GM20000 (cell line): Measurements from ENCODE around the gene KIF5A.

Experiments
- DNase-seq: peaks from one replicate; pipeline ENCODE4 v3.0.0; 2012; ENCODE audit warnings: low spot score
- CTCF ChIP-seq: IDR thresholded peaks from 2 replicates; pipeline ENCODE4 v1.5.1; 2012; ENCODE audit warnings: mild to moderate bottlenecking, control low read depth; ENCODE audit errors: extremely low read depth, missing control alignments

The KIF5A gene

GRCh38 chr12:57623811-57624390, 74.1 kb downstream of the KIF5A start:
- no peak for TF ChIP-seq CTCF
- no peak for DNase-seq

- no peak for TF ChIP-seq CTCF
- DNase-seq = no peak
These were observed 74.8 kb downstream of the KIF5A start for GRCh38 chr12:57624441-57625220.

DNA sequence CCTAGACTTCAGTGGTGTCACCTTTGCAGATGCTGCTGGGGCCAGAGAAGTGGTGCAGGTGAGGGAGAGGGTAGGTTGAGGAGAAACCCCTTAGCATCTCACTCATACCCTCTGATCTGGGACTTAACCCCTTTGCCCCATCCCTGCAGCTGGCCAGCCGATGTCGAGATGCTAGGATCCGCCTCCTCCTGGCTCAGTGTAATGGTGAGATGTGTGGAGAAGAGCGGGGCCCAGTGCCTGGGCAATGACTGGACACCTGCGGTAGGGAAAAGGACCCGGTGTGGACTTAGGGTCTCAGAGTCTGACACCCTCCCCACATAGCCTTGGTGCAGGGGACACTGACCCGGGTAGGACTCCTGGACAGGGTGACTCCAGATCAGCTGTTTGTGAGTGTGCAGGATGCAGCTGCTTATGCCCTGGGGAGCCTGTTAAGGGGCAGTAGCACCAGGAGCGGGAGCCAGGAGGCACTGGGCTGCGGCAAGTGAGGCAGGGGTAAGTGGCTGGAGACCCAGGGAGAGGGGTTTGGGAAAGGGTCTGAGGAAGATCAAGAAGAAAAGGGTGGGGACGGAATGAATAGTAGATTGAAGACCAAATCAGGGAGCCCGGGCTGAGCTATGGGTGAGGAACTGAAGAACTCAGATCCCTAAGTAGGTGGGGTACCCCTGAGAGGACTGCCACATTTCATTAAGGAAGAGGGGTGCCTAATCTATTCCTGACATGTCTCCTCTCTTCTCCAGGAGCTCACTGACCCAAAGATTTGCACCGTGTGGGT, 75.6 kb downstream of the KIF5A start:
- TF ChIP-seq CTCF = no peak
- no peak for DNase-seq

DNA sequence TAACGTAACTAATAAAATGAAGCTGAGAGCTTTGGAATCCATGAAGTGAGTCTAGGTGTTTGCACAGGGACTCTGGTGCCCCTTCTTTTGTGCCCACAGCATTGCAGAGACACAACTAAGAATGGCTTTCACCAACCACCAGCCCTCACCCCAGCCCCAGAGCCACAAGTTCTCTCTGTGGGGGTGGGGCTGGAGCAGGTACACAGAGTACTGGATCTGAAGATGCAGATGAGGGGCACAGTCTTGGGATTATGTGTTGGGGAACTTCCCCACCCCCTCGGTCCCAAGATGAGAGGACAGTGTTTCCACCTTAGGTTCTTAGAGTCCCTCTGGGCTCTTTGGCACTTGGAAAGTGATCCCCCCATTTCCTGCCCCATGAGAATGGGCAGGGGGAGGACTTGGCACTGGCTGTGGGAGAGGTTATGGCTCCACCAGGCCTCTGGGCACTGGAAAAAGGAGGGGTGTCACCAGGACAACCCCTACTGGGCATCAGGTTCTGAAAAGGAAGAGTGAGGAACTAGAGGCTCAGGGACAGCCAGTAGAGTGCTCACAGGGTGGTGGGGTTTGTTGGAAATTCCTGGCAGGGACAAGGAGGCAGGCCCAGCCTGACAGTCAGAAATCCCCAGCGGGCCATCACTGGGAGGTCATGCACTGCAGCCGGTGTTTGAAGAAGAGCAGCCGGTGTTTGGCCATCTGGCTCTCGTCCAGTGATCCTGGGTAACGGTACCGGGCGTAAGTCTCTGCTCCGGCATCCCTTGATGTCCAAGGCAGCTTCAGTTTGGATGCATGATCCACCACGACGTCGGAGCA, 76.5 kb downstream of the KIF5A start:
- DNase-seq = no peak
- TF ChIP-seq CTCF = no peak

DNA sequence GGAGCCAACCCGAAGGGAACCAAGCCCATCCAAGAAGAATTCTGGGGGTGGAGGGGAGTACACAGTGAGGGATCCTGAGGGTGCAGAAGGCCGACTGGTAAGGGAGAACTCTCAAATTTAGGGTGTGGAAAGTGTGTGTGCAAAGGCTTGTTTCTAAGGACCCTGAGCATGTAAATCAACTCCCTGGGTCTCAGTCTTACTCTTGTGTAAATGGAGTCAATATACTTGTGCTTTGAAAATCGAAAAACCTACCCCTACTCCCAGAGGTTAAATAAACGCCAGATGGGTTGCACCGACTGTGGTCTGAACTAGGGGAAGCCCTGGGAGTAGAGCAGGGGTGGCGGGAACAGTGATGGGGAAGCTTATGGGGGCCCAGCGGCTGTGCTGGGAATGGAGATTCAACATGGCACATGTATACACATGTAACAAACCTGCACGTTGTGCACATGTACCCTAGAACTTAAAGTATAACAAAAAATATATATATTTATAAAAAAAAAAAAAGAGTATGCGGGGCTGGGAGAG, 77.1 kb downstream of the KIF5A start:
- DNase-seq = no peak
- no peak for TF ChIP-seq CTCF

DNA sequence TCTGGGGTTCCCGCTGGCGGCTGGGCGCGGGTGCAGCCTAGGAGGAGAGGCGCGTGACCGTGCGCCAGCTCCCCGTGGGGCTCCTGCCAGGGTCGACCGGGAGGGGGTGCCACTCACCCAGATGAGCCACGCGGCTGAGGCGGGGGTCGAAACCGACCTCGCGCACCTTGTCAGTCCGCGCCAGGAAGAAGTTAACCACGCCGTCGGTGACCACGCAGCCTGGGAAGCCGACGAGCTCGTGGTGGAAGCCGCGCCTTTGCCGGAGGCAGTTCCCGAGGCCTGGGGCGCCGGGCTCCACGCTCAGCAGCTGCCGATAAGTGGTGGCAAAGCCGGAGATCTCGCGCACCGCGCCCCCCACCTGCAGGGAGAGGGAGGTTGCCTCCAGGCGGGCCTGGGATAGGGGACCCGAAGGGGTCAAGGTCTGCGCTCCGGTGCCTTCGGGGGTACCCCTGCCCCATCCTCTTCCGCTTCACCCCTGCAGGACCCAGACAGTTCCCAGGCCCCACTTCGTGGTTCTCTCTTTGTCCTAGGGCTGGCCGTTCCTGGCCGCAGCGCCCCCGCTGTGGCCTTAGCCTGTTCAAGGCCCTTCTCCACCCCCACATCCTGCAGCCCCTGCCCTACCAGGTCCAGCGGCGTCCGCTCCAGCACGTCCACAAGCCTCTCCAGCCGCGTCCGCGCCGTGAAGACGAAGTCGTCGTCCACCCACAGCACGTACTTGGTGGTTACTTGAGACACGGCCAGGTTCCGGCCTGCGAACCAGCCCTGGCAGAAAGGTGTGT, 77.8 kb downstream of the KIF5A start:
- TF ChIP-seq CTCF = peak; percentile 17
- DNase-seq = no peak
